OCI-LY7 (cell line): ENCODE results near the gene SLC10A7. TPM values are rescaled to one million over a fixed set of nuclear protein-coding genes. Genes with fewer than 3 reads are reported as not detected.

Experiments used
- BruUV-seq: library from RNA; stranded (reverse); fragments of 400-500 nt; replicated peaks from 2 replicates; lab custom pipeline; 2021; lab: Mats Ljungman, UMichigan
- CTCF ChIA-PET: fragments of 300-600 bp; sonication (Branson Sonifier 250); formaldehyde crosslinking; loops from one replicate; lab custom pipeline; 2022; ENCODE audit warnings: antibody characterized with exemption; ENCODE audit not compliant: unreplicated experiment; lab: Charles Lee
- POLR2A ChIA-PET: fragments of 300-600 bp; sonication (Branson Sonifier 250); formaldehyde crosslinking; loops from one replicate; lab custom pipeline; 2022; ENCODE audit warnings: antibody characterized with exemption; lab: Charles Lee
- DNase-seq: peaks from one replicate; pipeline ENCODE4 v3.0.0-alpha.2; 2015; ENCODE audit warnings: low spot score
- H2AFZ ChIP-seq: fragments of 200-600 bp; sonication (generic), shearing (Covaris generic); 2 replicates; pipeline ENCODE4 v1.6.1; 2014; ENCODE audit warnings: mild to moderate bottlenecking, antibody characterized with exemption, low read length, moderate library complexity
- H3K27ac ChIP-seq: fragments of 200-600 bp; sonication (generic); 2 replicates; pipeline ENCODE4 v1.5.1; 2014; ENCODE audit warnings: mixed run types, low read depth, mild to moderate bottlenecking, moderate library complexity, low read length, inconsistent platforms; ENCODE audit not compliant: poor library complexity, severe bottlenecking
- H3K36me3 ChIP-seq: fragments of 200-600 bp; sonication (generic); 2 replicates; pipeline ENCODE4 v1.6.1; 2014; ENCODE audit warnings: mild to moderate bottlenecking, antibody characterized with exemption, low read length, moderate library complexity, mixed read lengths; ENCODE audit not compliant: insufficient read depth
- H3K4me1 ChIP-seq: fragments of 200-600 bp; sonication (generic); 2 replicates; pipeline ENCODE4 v1.5.1; 2014; ENCODE audit warnings: mild to moderate bottlenecking, low read length; ENCODE audit not compliant: insufficient read depth, poor library complexity, severe bottlenecking
- H3K4me2 ChIP-seq: fragments of 200-600 bp; sonication (generic); 2 replicates; pipeline ENCODE4 v1.6.1; 2014; ENCODE audit warnings: mild to moderate bottlenecking, low read length
- H3K4me3 ChIP-seq: fragments of 200-600 bp; sonication (generic); 2 replicates; pipeline ENCODE4 v1.5.1; 2014; ENCODE audit warnings: mild to moderate bottlenecking, low read depth, low read length; ENCODE audit not compliant: poor library complexity, severe bottlenecking
- H3K79me2 ChIP-seq: fragments of 200-600 bp; sonication (generic); 2 replicates; pipeline ENCODE4 v1.6.1; 2016; ENCODE audit warnings: low read depth, mild to moderate bottlenecking, low read length, moderate library complexity, mixed read lengths; ENCODE audit not compliant: insufficient read depth
- H3K9me2 ChIP-seq: fragments of 200-600 bp; sonication (generic); 2 replicates; pipeline ENCODE4 v1.6.1; 2016; ENCODE audit warnings: mild to moderate bottlenecking, low read length, mixed read lengths; ENCODE audit not compliant: insufficient read depth
- H3K9me3 ChIP-seq: fragments of 200-600 bp; sonication (generic); 2 replicates; pipeline ENCODE4 v1.6.1; 2014; ENCODE audit warnings: mild to moderate bottlenecking, mixed run types, low read length, mixed read lengths
- H4K20me1 ChIP-seq: fragments of 200-600 bp; sonication (generic); 2 replicates; pipeline ENCODE4 v1.6.1; 2014; ENCODE audit warnings: mild to moderate bottlenecking, antibody characterized with exemption, low read length, moderate library complexity, mixed read lengths; ENCODE audit not compliant: insufficient read depth
- EZH2phosphoT487 ChIP-seq: fragments of 200-600 bp; sonication (generic); IDR thresholded peaks from 2 replicates; pipeline ENCODE4 v1.6.1; 2018; ENCODE audit warnings: low read depth, borderline replicate concordance, mild to moderate bottlenecking, mixed run types, antibody characterized with exemption, low read length, moderate library complexity, mixed read lengths
- intact Hi-C: fragments of 100-400 bp; cut with micrococcal nuclease; formaldehyde crosslinking; loops from one replicate; pipeline ENCODE4 v1.10.0; 2022; ENCODE audit not compliant: unreplicated experiment
- total RNA-seq, 2 experiments: library from RNA; depleted of rRNA in 1 of 2; stranded (reverse); fragments of >200 nt in 1 of 2; shearing (Covaris generic) in 1 of 2; gene quantifications; 2 replicates each; pipeline ENCODE4 v1.2.3, GENCODE V29; 2014 to 2022
- TF ChIP-seq, protein P1 (sequence below): fragments of 200-600 bp; sonication (generic); conservative IDR thresholded peaks from 2 replicates; pipeline ENCODE4 v1.5.1; 2014; ENCODE audit warnings: mild to moderate bottlenecking, antibody characterized with exemption, low read length, moderate library complexity, mixed read lengths

SLC10A7 gene
- total RNA-seq, 2 experiments from 2014 or later, result 16.8 to 18.9 TPM

DNA sequence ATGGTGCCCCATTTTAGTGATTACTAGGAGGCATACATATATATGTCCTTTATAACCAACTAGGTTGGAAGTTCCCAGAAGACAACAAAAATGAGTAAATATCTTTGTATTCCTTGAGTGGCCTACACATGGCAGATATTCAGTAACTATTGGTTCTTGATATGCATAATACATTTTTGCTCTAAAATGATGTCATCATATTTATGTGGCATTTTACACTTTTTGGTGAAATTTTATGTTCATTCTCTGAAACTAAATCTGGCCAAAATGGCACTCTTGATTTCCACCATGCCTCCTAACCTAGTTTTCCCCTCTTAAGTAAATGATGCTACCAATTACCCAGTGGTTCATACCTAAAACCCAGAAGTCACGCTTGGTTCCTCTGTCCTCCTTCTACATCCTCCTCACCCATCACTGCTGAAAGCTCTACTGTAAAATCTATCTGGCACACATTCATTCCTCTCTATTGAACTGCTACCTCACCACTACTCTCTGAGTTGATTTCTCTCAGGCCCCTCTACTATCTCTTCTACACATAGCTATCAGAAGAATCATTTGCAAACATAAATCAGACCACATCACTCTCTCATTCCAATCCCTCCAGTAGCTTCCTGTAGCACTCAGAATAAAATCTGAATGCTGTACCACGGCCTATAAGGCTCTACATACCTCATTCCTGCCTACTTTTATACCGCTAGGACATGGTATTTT is 13.4 kb downstream of the SLC10A7 start:
- BruUV-seq, result no TSS peak
- no peaks in the 10 kb centered on the region for H3K9me3 ChIP-seq
- DNase-seq, result no peak
- ChIA-PET POLR2A (interaction anchor here (1.4 kb wide), 1 partner anchor 12 kb away, joined by 5 read pairs; no protein-coding TSS in a partner anchor), CTCF (no interaction called here)
- H3K79me2 ChIP-seq, result no peaks in the 10 kb centered on the region
- H3K27ac ChIP-seq, result no peak overlapping the region
- intact Hi-C loops, result no loop called here
- H4K20me1 ChIP-seq, result no peaks in the 10 kb centered on the region
- no peak overlapping the region for H3K4me2 ChIP-seq
- no peak for TF ChIP-seq EZH2phosphoT487
- TF ChIP-seq, protein P1, sequence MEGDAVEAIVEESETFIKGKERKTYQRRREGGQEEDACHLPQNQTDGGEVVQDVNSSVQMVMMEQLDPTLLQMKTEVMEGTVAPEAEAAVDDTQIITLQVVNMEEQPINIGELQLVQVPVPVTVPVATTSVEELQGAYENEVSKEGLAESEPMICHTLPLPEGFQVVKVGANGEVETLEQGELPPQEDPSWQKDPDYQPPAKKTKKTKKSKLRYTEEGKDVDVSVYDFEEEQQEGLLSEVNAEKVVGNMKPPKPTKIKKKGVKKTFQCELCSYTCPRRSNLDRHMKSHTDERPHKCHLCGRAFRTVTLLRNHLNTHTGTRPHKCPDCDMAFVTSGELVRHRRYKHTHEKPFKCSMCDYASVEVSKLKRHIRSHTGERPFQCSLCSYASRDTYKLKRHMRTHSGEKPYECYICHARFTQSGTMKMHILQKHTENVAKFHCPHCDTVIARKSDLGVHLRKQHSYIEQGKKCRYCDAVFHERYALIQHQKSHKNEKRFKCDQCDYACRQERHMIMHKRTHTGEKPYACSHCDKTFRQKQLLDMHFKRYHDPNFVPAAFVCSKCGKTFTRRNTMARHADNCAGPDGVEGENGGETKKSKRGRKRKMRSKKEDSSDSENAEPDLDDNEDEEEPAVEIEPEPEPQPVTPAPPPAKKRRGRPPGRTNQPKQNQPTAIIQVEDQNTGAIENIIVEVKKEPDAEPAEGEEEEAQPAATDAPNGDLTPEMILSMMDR, result no peak
- no peaks in the 10 kb centered on the region for H3K9me2 ChIP-seq
- H2AFZ ChIP-seq, result no peak overlapping the region
- peaks cover 10% of the 10 kb centered on the region; the same call in 1 of the 2 replicates for H3K36me3 ChIP-seq
- H3K4me1 ChIP-seq, result no peaks in the 10 kb centered on the region
- no peak overlapping the region for H3K4me3 ChIP-seq

DNA sequence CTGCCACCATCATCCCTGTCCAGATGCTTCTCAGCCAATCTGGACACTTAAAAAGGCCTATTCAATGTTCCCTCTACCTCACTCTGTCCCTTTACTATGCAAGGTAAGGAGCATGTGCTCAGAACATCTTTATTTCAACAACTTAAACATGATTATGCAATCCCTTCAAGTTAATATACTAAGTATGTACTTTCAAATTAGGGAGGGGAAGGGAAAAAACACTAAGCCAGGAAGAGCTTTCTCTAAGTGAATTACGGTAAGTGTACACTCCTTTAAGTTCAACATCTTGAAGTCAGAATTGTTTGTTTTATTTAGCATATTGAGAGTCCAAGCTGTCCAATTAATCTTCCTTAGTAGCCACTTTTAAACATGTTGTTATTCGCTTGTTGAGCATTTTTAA is 14.1 kb downstream of the SLC10A7 start:
- ChIA-PET POLR2A (interaction anchor here (1.4 kb wide), 1 partner anchor 13 kb away, joined by 5 read pairs; no protein-coding TSS in a partner anchor), CTCF (no interaction called here)
- Histone ChIP-seq H3K4me1 (no peaks in the 10 kb centered on the region), H3K27ac (no peak overlapping the region), H3K4me3 (no peak overlapping the region), H3K79me2 (no peaks in the 10 kb centered on the region), H4K20me1 (no peaks in the 10 kb centered on the region), H3K4me2 (no peak overlapping the region), H3K9me2 (no peaks in the 10 kb centered on the region), H2AFZ (no peak overlapping the region), H3K36me3 (peaks cover 12% of the 10 kb centered on the region; the same call in 1 of the 2 replicates), H3K9me3 (no peaks in the 10 kb centered on the region)
- TF ChIP-seq, protein P1, result no peak
- no peak for TF ChIP-seq EZH2phosphoT487
- no peak for DNase-seq
- intact Hi-C loops, result no loop called here
- BruUV-seq, result no TSS peak

GRCh38 chr4:146506272-146506671 is 15.5 kb downstream of the SLC10A7 start:
- Histone ChIP-seq H2AFZ (no peak overlapping the region), H4K20me1 (no peaks in the 10 kb centered on the region), H3K79me2 (no peaks in the 10 kb centered on the region), H3K4me3 (no peak overlapping the region), H3K9me2 (no peaks in the 10 kb centered on the region), H3K4me2 (no peak overlapping the region), H3K9me3 (no peaks in the 10 kb centered on the region), H3K27ac (no peak overlapping the region), H3K4me1 (no peaks in the 10 kb centered on the region), H3K36me3 (peaks cover 17% of the 10 kb centered on the region; the same call in 1 of the 2 replicates)
- TF ChIP-seq, protein P1, result no peak
- no peak for TF ChIP-seq EZH2phosphoT487
- BruUV-seq, result no TSS peak
- intact Hi-C loops, result no loop called here
- DNase-seq, result no peak
- POLR2A ChIA-PET, result no interaction called here
- CTCF ChIA-PET, result no interaction called here
